ENCODE data around the gene RPL39L.
"Not testable (repeated sequence)": the region's sequence is repeated elsewhere in the genome, so short reads cannot be mapped to it uniquely, and the experiment has no call there.

- not testable (repeated sequence) for TF ChIP-seq CTCF, POLR2A (IDR thresholded peaks at IDR 0.05)
Observed at GRCh38 chr3:187170911-187171310, 31.6 kb upstream of the RPL39L start.

Measured in testis (tissue), 2 donors.